H1 (cell line): ENCODE measurements around the gene DCTN2. TPM values are rescaled to one million over a fixed set of nuclear protein-coding genes. Genes with fewer than 3 reads are reported as not detected.

Source experiments
- CTCF ChIA-PET: fragments of 300-600 bp; sonication (Branson Sonifier 250); formaldehyde crosslinking; loops from one replicate; lab custom pipeline; 2021; ENCODE audit not compliant: partially characterized antibody; lab: Charles Lee
- POLR2A ChIA-PET: fragments of 300-600 bp; sonication (Branson Sonifier 250); formaldehyde crosslinking; loops from one replicate; lab custom pipeline; 2021; ENCODE audit warnings: inconsistent platforms; ENCODE audit not compliant: partially characterized antibody; lab: Charles Lee
- DNase-seq, 2 experiments: peaks; one replicate each; pipeline versions ENCODE4 v3.0.0 to v3.0.0-alpha.2; 2010 to 2022; ENCODE audit warnings: low spot score in 2 of 2, low read depth in 1 of 2, mixed read lengths in 1 of 2
- FAIRE-seq: peaks from 2 replicates; lab custom pipeline; 2011; peaks lifted over from hg19 to GRCh38; lab: Jason Lieb, UNC
- H2AFZ ChIP-seq: 2 replicates; pipeline ENCODE4 v1.8.1; 2012; ENCODE audit warnings: low read length, inconsistent platforms
- H2AK5ac ChIP-seq: 2 replicates; pipeline ENCODE4 v1.6.1; 2013; ENCODE audit warnings: low read depth, low read length
- H2BK120ac ChIP-seq: replicated peaks from 2 replicates; pipeline ENCODE3; 2013; ENCODE audit warnings: low read depth, low read length, inconsistent platforms
- H2BK12ac ChIP-seq: 2 replicates; pipeline ENCODE4 v1.6.1; 2013; ENCODE audit warnings: low read depth, low read length
- H2BK15ac ChIP-seq: 2 replicates; pipeline ENCODE4 v1.6.1; 2013; ENCODE audit warnings: low read length
- H2BK20ac ChIP-seq: 2 replicates; pipeline ENCODE4 v1.6.1; 2013; ENCODE audit warnings: low read length
- H2BK5ac ChIP-seq: 2 replicates; pipeline ENCODE4 v1.6.1; 2013; ENCODE audit warnings: low read depth, low read length
- H3K14ac ChIP-seq: 2 replicates; pipeline ENCODE4 v1.6.1; 2013; ENCODE audit warnings: inconsistent platforms; ENCODE audit not compliant: insufficient read length
- H3K18ac ChIP-seq: 2 replicates; pipeline ENCODE4 v1.6.1; 2013; ENCODE audit warnings: low read length; ENCODE audit errors: extremely low read depth
- H3K23ac ChIP-seq: 2 replicates; pipeline ENCODE4 v1.6.1; 2013; ENCODE audit warnings: inconsistent platforms; ENCODE audit not compliant: insufficient read length
- H3K23me2 ChIP-seq: 2 replicates; pipeline ENCODE4 v1.6.1; 2013; ENCODE audit warnings: low read depth, low read length
- H3K27ac ChIP-seq: 2 replicates; pipeline ENCODE4 v1.6.1; 2011; ENCODE audit warnings: low read depth, low read length, inconsistent platforms
- H3K27me3 ChIP-seq, 4 experiments: replicated peaks in 1 of 4; 1 replicate in 1 of 4; 2 replicates in 3 of 4; pipeline versions ENCODE4 v1.6.1 to v1.8.1; 2011 to 2013; ENCODE audit warnings: low read length in 3 of 4, mild to moderate bottlenecking in 3 of 4, inconsistent platforms in 2 of 4, mixed read lengths in 2 of 4, moderate library complexity in 1 of 4; ENCODE audit not compliant: control insufficient read depth in 3 of 4, insufficient read depth in 3 of 4; ENCODE audit errors: extremely low read depth in 1 of 4
- H3K36me3 ChIP-seq, 4 experiments: 2 replicates each; pipeline versions ENCODE4 v1.6.1 to v1.8.1; 2011 to 2013; ENCODE audit warnings: mild to moderate bottlenecking in 4 of 4, low read length in 3 of 4, moderate library complexity in 2 of 4, control low read depth in 1 of 4, inconsistent platforms in 1 of 4; ENCODE audit not compliant: insufficient read depth in 4 of 4, control insufficient read depth in 2 of 4
- H3K4ac ChIP-seq: replicated peaks from 2 replicates; pipeline ENCODE3; 2013; ENCODE audit warnings: low read length, low read depth, mixed read lengths, inconsistent platforms; ENCODE audit not compliant: insufficient read length
- H3K4me1 ChIP-seq, 4 experiments: replicated peaks in 1 of 4; 1 replicate in 1 of 4; 2 replicates in 3 of 4; pipeline versions ENCODE4 v1.6.1 to v1.8.1; 2011 to 2013; ENCODE audit warnings: low read length in 3 of 4, inconsistent platforms in 2 of 4, mixed read lengths in 1 of 4; ENCODE audit not compliant: insufficient read depth in 4 of 4, control insufficient read depth in 3 of 4
- H3K4me2 ChIP-seq, 2 experiments: 2 replicates each; pipeline versions ENCODE4 v1.6.1 to v1.8.1; 2011 to 2013; ENCODE audit warnings: low read depth in 2 of 2, low read length in 2 of 2, control low read depth in 1 of 2, inconsistent platforms in 1 of 2, mild to moderate bottlenecking in 1 of 2; ENCODE audit not compliant: insufficient read depth in 1 of 2
- H3K4me3 ChIP-seq, 4 experiments: fragments of 200-600, 300-600 bp in 1 of 4; sonication (generic), shearing (Covaris generic), sonication (Bioruptor Twin) in 1 of 4; 2 replicates each; pipeline versions ENCODE4 v1.5.1 to v1.8.1; 2011 to 2016; ENCODE audit warnings: low read length in 4 of 4, low read depth in 3 of 4, control low read depth in 2 of 4, inconsistent platforms in 2 of 4, mild to moderate bottlenecking in 2 of 4, mixed read lengths in 1 of 4, moderate library complexity in 1 of 4; ENCODE audit not compliant: insufficient read depth in 2 of 4; ENCODE audit errors: extremely low read depth in 1 of 4
- H3K56ac ChIP-seq: replicated peaks from 2 replicates; pipeline ENCODE3; 2013; ENCODE audit warnings: low read depth, mild to moderate bottlenecking, mixed read lengths, low read length, inconsistent platforms; ENCODE audit not compliant: insufficient read length
- H3K79me1 ChIP-seq: 2 replicates; pipeline ENCODE4 v1.6.1; 2013; ENCODE audit warnings: low read depth, low read length, control low read depth
- H3K79me2 ChIP-seq, 2 experiments: 2 replicates each; pipeline versions ENCODE4 v1.6.1 to v1.8.1; 2012 to 2013; ENCODE audit warnings: low read length in 2 of 2, mild to moderate bottlenecking in 2 of 2, inconsistent platforms in 1 of 2; ENCODE audit not compliant: insufficient read depth in 2 of 2, control insufficient read depth in 1 of 2
- H3K9ac ChIP-seq, 4 experiments: replicated peaks in 1 of 4; 1 replicate in 1 of 4; 2 replicates in 3 of 4; pipeline versions ENCODE4 v1.6.1 to v1.8.1; 2011 to 2013; ENCODE audit warnings: low read depth in 3 of 4, low read length in 3 of 4, control low read depth in 2 of 4, mild to moderate bottlenecking in 2 of 4, moderate library complexity in 2 of 4, inconsistent platforms in 1 of 4; ENCODE audit errors: extremely low read depth in 1 of 4
- H3K9me3 ChIP-seq, 2 experiments: 2 replicates each; pipeline versions ENCODE4 v1.6.1 to v1.8.1; 2012 to 2013; ENCODE audit warnings: mild to moderate bottlenecking in 2 of 2, moderate library complexity in 2 of 2, control low read depth in 1 of 2, inconsistent platforms in 1 of 2, low read depth in 1 of 2, low read length in 1 of 2, mixed read lengths in 1 of 2; ENCODE audit not compliant: insufficient read depth in 2 of 2
- H4K20me1 ChIP-seq, 2 experiments: replicated peaks in 1 of 2; 2 replicates each; pipeline versions ENCODE3 to v1.8.1; 2011 to 2013; ENCODE audit warnings: inconsistent platforms in 2 of 2, low read length in 2 of 2, mild to moderate bottlenecking in 1 of 2; ENCODE audit not compliant: insufficient read depth in 2 of 2, control insufficient read depth in 1 of 2
- H4K5ac ChIP-seq: 2 replicates; pipeline ENCODE4 v1.6.1; 2013; ENCODE audit warnings: low read length, low read depth, mixed read lengths, inconsistent platforms; ENCODE audit not compliant: insufficient read length
- H4K8ac ChIP-seq: 2 replicates; pipeline ENCODE4 v1.8.0; 2013; ENCODE audit warnings: mild to moderate bottlenecking, moderate library complexity, low read length, inconsistent platforms; ENCODE audit not compliant: insufficient read depth; ENCODE audit errors: extremely low read depth
- H4K91ac ChIP-seq: replicated peaks from 2 replicates; pipeline ENCODE3; 2013; ENCODE audit warnings: low read length, mixed read lengths, inconsistent platforms; ENCODE audit not compliant: insufficient read length
- GABPA ChIP-seq: IDR thresholded peaks from 2 replicates; pipeline ENCODE4 v1.6.1; 2011; ENCODE audit warnings: mild to moderate bottlenecking, low read length, moderate library complexity, borderline replicate concordance; ENCODE audit not compliant: insufficient read depth
- JUND ChIP-seq: IDR thresholded peaks from 2 replicates; pipeline ENCODE4 v1.6.1; 2011; ENCODE audit warnings: mild to moderate bottlenecking, improper control_type of control experiment, low read length
- PHF8 ChIP-seq: fragments of 200-600 bp; sonication (generic); conservative IDR thresholded peaks from 2 replicates; pipeline ENCODE4 v1.7.1; 2012; ENCODE audit warnings: low read depth, mild to moderate bottlenecking, inconsistent platforms, low read length, moderate library complexity
- SIN3A ChIP-seq, 2 experiments: IDR thresholded peaks in 1 of 2; conservative IDR thresholded peaks in 1 of 2; 2 replicates each; pipeline ENCODE4 v1.6.1; 2011 to 2012; ENCODE audit warnings: low read length in 2 of 2, improper control_type of control experiment in 1 of 2, low read depth in 1 of 2, mild to moderate bottlenecking in 1 of 2
- SP2 ChIP-seq: IDR thresholded peaks from 2 replicates; pipeline ENCODE4 v1.6.1; 2012; ENCODE audit warnings: mild to moderate bottlenecking, low read length, inconsistent platforms
- TCF12 ChIP-seq: IDR thresholded peaks from 2 replicates; pipeline ENCODE4 v1.6.1; 2011; ENCODE audit warnings: low read depth, mild to moderate bottlenecking, low read length
- WGBS, 2 experiments: shearing (Covaris generic) in 1 of 2; methylation state at CpG; one replicate each; pipeline versions ENCODE4 v1.1.6 to v1.1.7; 2013 to 2015; ENCODE audit warnings: low lambda C conversion rate in 2 of 2, mixed read lengths in 2 of 2, inconsistent platforms in 1 of 2, low coverage in 1 of 2, missing lambda C conversion rate in 1 of 2; ENCODE audit not compliant: insufficient replicate concordance in 2 of 2, insufficient coverage in 1 of 2, insufficient read length in 1 of 2; ENCODE audit errors: extremely low coverage in 1 of 2, missing lambda C conversion rate in 1 of 2; 5-methylcytosine and 5-hydroxymethylcytosine counted together
- long read RNA-seq, 2 experiments: library from RNA in 1 of 2; library from capped mRNA in 1 of 2; stranded (forward); transcript quantifications; one replicate each; pipeline ENCODE4 v2.0.0, GENCODE V29; 2021; ENCODE audit warnings: inconsistent platforms in 1 of 2
- polyA minus RNA-seq, 3 experiments: library from RNA; depleted of rRNA, polyadenylated mRNA; stranded (reverse); fragments of >200 nt; gene quantifications; 1 replicate in 2 of 3; 2 replicates in 1 of 3; pipeline ENCODE4 v1.2.3, GENCODE V29; 2011
- polyA plus RNA-seq, 7 experiments: library from polyadenylated mRNA; depleted of rRNA in 3 of 7; stranded (reverse) in 5 of 7; unstranded in 2 of 7; fragments of >200 nt in 5 of 7; fragments of 200-250 nt in 2 of 7; gene quantifications; 1 replicate in 5 of 7; 2 replicates in 1 of 7; 4 replicates in 1 of 7; pipeline versions ENCODE4 v1.2.1 to v1.2.3, GENCODE V29; 2011 to 2013; ENCODE audit warnings: missing spikeins in 2 of 7, mixed read lengths in 2 of 7
- total RNA-seq: library from RNA; stranded (reverse); fragmentation: NEBNext Ultra II Directional; extraction: Animal tissue kit (Norgen Biotek cat#: 25700); gene quantifications from 2 replicates; pipeline ENCODE4 v1.2.1, GENCODE V29; 2021
- TF ChIP-seq, protein P1 (sequence below): IDR thresholded peaks from 2 replicates; pipeline ENCODE4 v1.6.1; 2012; ENCODE audit warnings: inconsistent platforms

The DCTN2 gene
- total RNA-seq (89.3 and 90.3 TPM in 2 replicates), polyA plus RNA-seq (2011; rRNA removed) (91.9 and 140 TPM in 2 replicates), polyA minus RNA-seq (2011; rRNA and poly(A)+ RNA removed) (102 and 111 TPM in 2 replicates)
- 111 TPM for polyA plus RNA-seq (2011; cell fraction: cytosol; rRNA removed)
- 108 TPM for polyA plus RNA-seq (2011; cell fraction: nucleus; rRNA removed)
- 106 to 119 TPM (median 115 TPM) in 4 replicates for polyA plus RNA-seq (2012, experiment 1 of 2)
- polyA plus RNA-seq (2012, experiment 2 of 2): 135 TPM
- 75.6 TPM for polyA plus RNA-seq (2013, experiment 1 of 2)
- 79.1 TPM for polyA plus RNA-seq (2013, experiment 2 of 2)
- polyA minus RNA-seq (2011; cell fraction: cytosol; rRNA and poly(A)+ RNA removed): 113 TPM
- polyA minus RNA-seq (2011; cell fraction: nucleus; rRNA and poly(A)+ RNA removed): 72.6 TPM
- long read RNA-seq, experiment 1, transcript DCTN2-209 (14 exons, 2,061 nt): major isoform, 15 of 109 reads
- long read RNA-seq, experiment 1, partial matches to known transcripts: 59 of 109 reads
- long read RNA-seq, experiment 1, other reads (novel, unspliced or antisense): 34 of 109 reads
- long read RNA-seq, experiment 2, transcript DCTN2-209 (14 exons, 2,061 nt): major isoform, 61 of 70 reads
- long read RNA-seq, experiment 2, partial matches to known transcripts: 1 of 70 reads
- long read RNA-seq, experiment 2, other reads (novel, unspliced or antisense): 8 of 70 reads

DNA sequence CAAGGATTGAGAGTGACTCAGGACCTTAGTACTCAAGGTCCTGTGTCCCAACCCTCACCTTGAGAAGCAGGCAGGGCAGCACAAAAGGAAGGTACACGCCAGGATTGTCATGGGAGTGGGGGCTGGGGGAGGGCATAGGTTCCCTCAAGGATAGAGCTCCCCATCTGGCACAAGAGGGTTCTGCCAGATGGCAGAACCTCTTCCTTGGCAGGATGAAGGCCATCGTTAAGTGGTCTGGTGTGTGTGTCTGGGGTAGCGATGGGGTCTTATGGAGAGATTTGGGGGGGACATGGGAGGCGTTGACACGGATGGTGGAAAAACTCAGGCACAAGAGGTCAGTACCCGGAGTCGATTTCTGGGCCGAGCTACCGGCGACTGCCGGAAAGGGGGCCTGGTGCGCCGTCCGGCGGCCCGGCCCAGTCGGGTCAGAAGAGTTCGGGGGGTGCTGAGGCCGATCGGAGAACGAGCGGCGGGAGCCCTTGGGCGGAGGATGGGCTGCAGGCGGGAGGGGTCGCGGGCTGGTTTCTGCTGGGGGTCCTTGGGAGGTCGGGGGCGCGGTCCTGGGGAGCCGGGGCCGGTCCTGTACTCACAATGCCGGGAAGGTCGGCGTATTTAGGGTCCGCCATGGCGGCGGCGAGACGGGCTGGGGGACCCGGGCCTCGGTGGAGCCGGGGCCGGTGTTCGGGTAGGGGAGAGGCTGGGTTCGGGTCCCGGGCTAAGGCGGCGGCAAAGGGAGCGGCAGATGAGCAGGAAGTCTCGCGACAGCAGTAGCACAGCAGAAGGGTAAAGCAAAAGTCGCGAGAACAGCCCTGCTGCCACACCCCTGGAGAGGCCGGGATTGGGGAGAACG is at the start of gene DCTN2:
Gene DCTN2, minus strand, starts transcription at position 755 of the 850 bp plus-strand sequence. Its CDS starts 129 bp downstream, at position 626.
- H3K9me3 ChIP-seq: no peaks in the 10 kb centered on the region
- no peaks in the 10 kb centered on the region; a peak in 2 of 8 replicates for H3K36me3 ChIP-seq
- no peak within 1 kb of the TSS for H2AK5ac ChIP-seq
- peaks cover 0 to 5% (median 3%) of the 10 kb centered on the region in 4 experiments; a peak in 2 of 7 replicates for H3K27me3 ChIP-seq
- H3K23ac ChIP-seq: no peak within 1 kb of the TSS
- H3K79me2 ChIP-seq: peaks cover 4 to 36% of the 10 kb centered on the region in 2 experiments; a peak in 3 of 4 replicates
- H3K4me2 ChIP-seq: peak within 1 kb of the TSS; percentile 83 to 85
- no peak within 1 kb of the TSS for H4K91ac ChIP-seq
- H2BK5ac ChIP-seq: 0 out of 2 replicates have a peak within 1 kb of the TSS, but pooled peaks have one; percentile 35
- H3K18ac ChIP-seq: no peak within 1 kb of the TSS
- FAIRE-seq (peak; percentile 78), DNase-seq (peak; percentile 83 to 91)
- H4K20me1 ChIP-seq: peaks cover 5 to 9% of the 10 kb centered on the region in 2 experiments
- H3K27ac ChIP-seq: peak within 1 kb of the TSS; percentile 44; the same call in 1 of the 2 replicates
- no peak within 1 kb of the TSS for H2AFZ ChIP-seq
- peaks cover 19% of the 10 kb centered on the region for H3K23me2 ChIP-seq
- H3K4me3 ChIP-seq: peak within 1 kb of the TSS; percentile 63 to 90 (median 81)
- ChIA-PET CTCF (interaction anchor here (0.7 to 1.9 kb wide), 6 partner anchors 11 to 371 kb away, joined by 3 to 6 read pairs (median 4); no protein-coding TSS in a partner anchor), POLR2A (interaction anchor here (0.6 to 6.6 kb wide), 16 partner anchors 9 to 317 kb away, joined by 3 to 65 read pairs (median 4); partner anchors contain the start of genes ARHGEF25, DDIT3, SHMT2 and TSPAN31)
- peaks cover 8% of the 10 kb centered on the region; the same call in 1 of the 2 replicates for H3K79me1 ChIP-seq
- no peak within 1 kb of the TSS for H2BK120ac ChIP-seq
- WGBS, 2 experiments: 2% methylated on average over 49 of the region's 56 CpGs; no CpG with 5 or more reads in 1 of the 2 experiments
- H3K4me1 ChIP-seq: peaks cover 5 to 18% (median 10%) of the 10 kb centered on the region in 4 experiments; a peak in 6 of 7 replicates
- H4K8ac ChIP-seq: peak within 1 kb of the TSS; percentile 88
- no peak within 1 kb of the TSS for H3K14ac ChIP-seq
- H2BK20ac ChIP-seq: no peak within 1 kb of the TSS
- H3K56ac ChIP-seq: peak within 1 kb of the TSS; percentile 88
- no peak within 1 kb of the TSS for H2BK15ac ChIP-seq
- peak within 1 kb of the TSS; percentile 82 to 91 (median 86) for H3K9ac ChIP-seq
- H2BK12ac ChIP-seq: 0 out of 2 replicates have a peak within 1 kb of the TSS, but pooled peaks have one; percentile 0
- H3K4ac ChIP-seq: no peak within 1 kb of the TSS
- no peak within 1 kb of the TSS for H4K5ac ChIP-seq
- TF ChIP-seq JUND (no peak), SIN3A (conservative IDR thresholded peaks at IDR 0.05 in 1 of 2, IDR thresholded peaks at IDR 0.05 in 1 of 2; ENCODE audit: low read depth in 1 of 2, low read length in 2 of 2) (peak; percentile 59 to 72; a peak in 1 of 4 replicates), GABPA (no peak), SP2 (no peak), PHF8 (peak; percentile 66), TCF12 (no peak)
- TF ChIP-seq, protein P1, sequence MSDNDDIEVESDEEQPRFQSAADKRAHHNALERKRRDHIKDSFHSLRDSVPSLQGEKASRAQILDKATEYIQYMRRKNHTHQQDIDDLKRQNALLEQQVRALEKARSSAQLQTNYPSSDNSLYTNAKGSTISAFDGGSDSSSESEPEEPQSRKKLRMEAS: no peak
